HG03439 (cell line): Measurements from ENCODE around the gene TENT5C.

Experiments
- ATAC-seq: cut with Tn5 transposase; IDR thresholded peaks from one replicate; pipeline ENCODE4 v1.9.1; 2021; ENCODE audit warnings: mild to moderate bottlenecking, moderate library complexity; ENCODE audit not compliant: unreplicated experiment

Gene TENT5C

GRCh38 chr1:117671781-117672501, 66.1 kb downstream of the TENT5C start:
- no peak for ATAC-seq

GRCh38 chr1:117672756-117673155, 66.9 kb downstream of the TENT5C start:
- no peak for ATAC-seq

GRCh38 chr1:117673405-117673804, 67.6 kb downstream of the TENT5C start:
- no peak for ATAC-seq

GRCh38 chr1:117674521-117675400, 68.9 kb downstream of the TENT5C start:
- ATAC-seq: no peak

GRCh38 chr1:117675907-117676430, 70.1 kb downstream of the TENT5C start:
- ATAC-seq: no peak

GRCh38 chr1:117676615-117677130, 70.8 kb downstream of the TENT5C start:
- no peak for ATAC-seq
